K562 (cell line): ENCODE data around the gene PDE11A. TPM values are rescaled to one million over a fixed set of nuclear protein-coding genes. Genes with fewer than 3 reads are reported as not detected.

Experiments
- BACH1 ChIP-seq: fragments of 200-800 bp; sonication (Bioruptor generic); IDR thresholded peaks from 2 replicates; pipeline ENCODE4 v1.6.1; 2016; ENCODE audit warnings: missing genetic modification characterization, missing compliant biosample characterization
- MAFF ChIP-seq: IDR thresholded peaks from 2 replicates; pipeline ENCODE4 v1.6.1; 2012; ENCODE audit warnings: low read length, improper control_type of control experiment
- polyA plus RNA-seq, 8 experiments: library from polyadenylated mRNA; depleted of rRNA in 4 of 8; stranded (reverse) in 5 of 8; unstranded in 3 of 8; fragments of >200 nt; fragmentation: Nextera tagmentation in 2 of 8; fragmentation: Illumina TruSeq in 1 of 8; extraction: Ambion mirVana in 2 of 8; extraction: Trizol in 1 of 8; gene quantifications; 2 replicates each; pipeline versions ENCODE4 v1.2.1 to v1.2.3, GENCODE V29; 2011 to 2014; ENCODE audit warnings: inconsistent platforms in 1 of 8, missing spikeins in 1 of 8
- total RNA-seq, 7 experiments: library from RNA; depleted of rRNA in 6 of 7; stranded (reverse); fragments of >200 nt in 6 of 7; fragmentation: Illumina TruSeq in 2 of 7; extraction: Trizol in 2 of 7; gene quantifications; 2 replicates each; pipeline versions ENCODE4 v1.2.1 to v1.2.3, GENCODE V29; 2011 to 2021; ENCODE audit warnings: low replicate concordance in 1 of 7
- TF ChIP-seq, protein P1 (sequence below): sonication (generic); formaldehyde crosslinking; IDR thresholded peaks from 2 replicates; pipeline ENCODE4 v1.8.1; 2023; ENCODE audit warnings: missing genetic modification reagents, mild to moderate bottlenecking, borderline replicate concordance
- TF ChIP-seq, protein P2 (sequence below): fragments of 250-450 bp; sonication (Bioruptor Pico); IDR thresholded peaks from 2 replicates; pipeline ENCODE4 v1.5.0; 2021; ENCODE audit warnings: mild to moderate bottlenecking, borderline replicate concordance

The PDE11A gene
- total and polyA plus RNA-seq, 9 of the 15 experiments (the other 6 are each of a cell fraction or from before 2014, with no cell fraction given), result 3.2 to 22.1 (median 5.7) TPM

DNA sequence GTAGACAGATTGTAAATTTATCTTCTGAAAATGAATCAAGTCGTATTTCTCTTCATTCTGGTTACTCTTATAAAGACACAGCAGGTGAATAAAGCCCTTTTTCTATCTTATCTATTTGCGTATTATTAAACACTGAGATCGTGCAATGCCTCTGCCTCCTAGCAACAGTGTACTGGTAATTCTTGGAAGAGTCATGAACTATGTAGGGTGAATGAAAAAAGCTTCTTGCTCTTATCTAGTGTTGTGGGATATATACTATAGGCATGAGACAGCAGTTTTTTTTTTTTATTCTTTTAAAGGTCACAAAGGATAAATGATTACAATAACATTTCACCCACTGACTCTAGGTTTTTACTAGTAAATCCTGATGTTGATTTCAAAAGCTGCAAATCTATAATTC, 324.2 kb downstream of the PDE11A start (continued):
- TF ChIP-seq, protein P1, sequence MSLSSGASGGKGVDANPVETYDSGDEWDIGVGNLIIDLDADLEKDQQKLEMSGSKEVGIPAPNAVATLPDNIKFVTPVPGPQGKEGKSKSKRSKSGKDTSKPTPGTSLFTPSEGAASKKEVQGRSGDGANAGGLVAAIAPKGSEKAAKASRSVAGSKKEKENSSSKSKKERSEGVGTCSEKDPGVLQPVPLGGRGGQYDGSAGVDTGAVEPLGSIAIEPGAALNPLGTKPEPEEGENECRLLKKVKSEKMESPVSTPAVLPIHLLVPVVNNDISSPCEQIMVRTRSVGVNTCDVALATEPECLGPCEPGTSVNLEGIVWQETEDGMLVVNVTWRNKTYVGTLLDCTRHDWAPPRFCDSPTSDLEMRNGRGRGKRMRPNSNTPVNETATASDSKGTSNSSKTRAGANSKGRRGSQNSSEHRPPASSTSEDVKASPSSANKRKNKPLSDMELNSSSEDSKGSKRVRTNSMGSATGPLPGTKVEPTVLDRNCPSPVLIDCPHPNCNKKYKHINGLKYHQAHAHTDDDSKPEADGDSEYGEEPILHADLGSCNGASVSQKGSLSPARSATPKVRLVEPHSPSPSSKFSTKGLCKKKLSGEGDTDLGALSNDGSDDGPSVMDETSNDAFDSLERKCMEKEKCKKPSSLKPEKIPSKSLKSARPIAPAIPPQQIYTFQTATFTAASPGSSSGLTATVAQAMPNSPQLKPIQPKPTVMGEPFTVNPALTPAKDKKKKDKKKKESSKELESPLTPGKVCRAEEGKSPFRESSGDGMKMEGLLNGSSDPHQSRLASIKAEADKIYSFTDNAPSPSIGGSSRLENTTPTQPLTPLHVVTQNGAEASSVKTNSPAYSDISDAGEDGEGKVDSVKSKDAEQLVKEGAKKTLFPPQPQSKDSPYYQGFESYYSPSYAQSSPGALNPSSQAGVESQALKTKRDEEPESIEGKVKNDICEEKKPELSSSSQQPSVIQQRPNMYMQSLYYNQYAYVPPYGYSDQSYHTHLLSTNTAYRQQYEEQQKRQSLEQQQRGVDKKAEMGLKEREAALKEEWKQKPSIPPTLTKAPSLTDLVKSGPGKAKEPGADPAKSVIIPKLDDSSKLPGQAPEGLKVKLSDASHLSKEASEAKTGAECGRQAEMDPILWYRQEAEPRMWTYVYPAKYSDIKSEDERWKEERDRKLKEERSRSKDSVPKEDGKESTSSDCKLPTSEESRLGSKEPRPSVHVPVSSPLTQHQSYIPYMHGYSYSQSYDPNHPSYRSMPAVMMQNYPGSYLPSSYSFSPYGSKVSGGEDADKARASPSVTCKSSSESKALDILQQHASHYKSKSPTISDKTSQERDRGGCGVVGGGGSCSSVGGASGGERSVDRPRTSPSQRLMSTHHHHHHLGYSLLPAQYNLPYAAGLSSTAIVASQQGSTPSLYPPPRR, result no peak
- TF ChIP-seq BACH1 (tag), result 0 out of 2 replicates have a peak, but pooled peaks have one; percentile 52
- TF ChIP-seq, protein P2, sequence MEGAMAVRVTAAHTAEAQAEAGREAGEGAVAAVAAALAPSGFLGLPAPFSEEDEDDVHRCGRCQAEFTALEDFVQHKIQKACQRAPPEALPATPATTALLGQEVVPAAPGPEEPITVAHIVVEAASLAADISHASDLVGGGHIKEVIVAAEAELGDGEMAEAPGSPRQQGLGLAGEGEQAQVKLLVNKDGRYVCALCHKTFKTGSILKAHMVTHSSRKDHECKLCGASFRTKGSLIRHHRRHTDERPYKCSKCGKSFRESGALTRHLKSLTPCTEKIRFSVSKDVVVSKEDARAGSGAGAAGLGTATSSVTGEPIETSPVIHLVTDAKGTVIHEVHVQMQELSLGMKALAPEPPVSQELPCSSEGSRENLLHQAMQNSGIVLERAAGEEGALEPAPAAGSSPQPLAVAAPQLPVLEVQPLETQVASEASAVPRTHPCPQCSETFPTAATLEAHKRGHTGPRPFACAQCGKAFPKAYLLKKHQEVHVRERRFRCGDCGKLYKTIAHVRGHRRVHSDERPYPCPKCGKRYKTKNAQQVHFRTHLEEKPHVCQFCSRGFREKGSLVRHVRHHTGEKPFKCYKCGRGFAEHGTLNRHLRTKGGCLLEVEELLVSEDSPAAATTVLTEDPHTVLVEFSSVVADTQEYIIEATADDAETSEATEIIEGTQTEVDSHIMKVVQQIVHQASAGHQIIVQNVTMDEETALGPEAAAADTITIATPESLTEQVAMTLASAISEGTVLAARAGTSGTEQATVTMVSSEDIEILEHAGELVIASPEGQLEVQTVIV, result no peak
- TF ChIP-seq MAFF, result peak; percentile 12; the same call in 1 of the 2 replicates
